Prostate gland (tissue), 2 donors: ENCODE data around the gene THBS1.

Source experiments
- POLR2A ChIP-seq: fragments of 450-650 bp; IDR thresholded peaks from one replicate; pipeline ENCODE4 v1.6.1; 2016; ENCODE audit warnings: antibody characterized with exemption, mild to moderate bottlenecking
- TF ChIP-seq, protein P1 (sequence below), 4 experiments: fragments of 200-600 bp in 2 of 4; fragments of 450-650 bp in 2 of 4; sonication (generic) in 2 of 4; IDR thresholded peaks; 1 replicate in 3 of 4; 2 replicates in 1 of 4; pipeline ENCODE4 v1.5.1; 2016 to 2019; ENCODE audit warnings: antibody characterized with exemption in 4 of 4, mild to moderate bottlenecking in 2 of 4, moderate library complexity in 2 of 4

DNA sequence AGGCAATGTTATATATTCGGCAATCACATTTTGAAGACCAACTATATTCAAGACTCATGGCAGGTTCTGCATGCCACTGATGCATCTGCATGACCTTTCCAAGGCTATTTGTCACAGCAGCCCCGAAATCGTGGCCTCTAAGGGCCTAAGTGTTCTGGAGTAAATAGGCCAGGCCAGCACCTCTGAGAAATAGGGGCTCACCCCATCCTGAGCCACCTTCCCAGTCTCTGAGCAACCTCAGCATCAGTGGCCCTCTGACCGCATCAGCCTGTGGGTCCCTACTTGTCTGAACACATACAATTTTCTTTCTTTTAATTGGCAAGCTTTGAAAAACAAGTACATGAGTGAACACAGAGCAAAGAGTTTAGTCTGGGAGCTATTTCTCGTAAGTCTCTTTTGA lies 45.9 kb upstream of the THBS1 start:
- no peak for TF ChIP-seq POLR2A
- TF ChIP-seq, protein P1, sequence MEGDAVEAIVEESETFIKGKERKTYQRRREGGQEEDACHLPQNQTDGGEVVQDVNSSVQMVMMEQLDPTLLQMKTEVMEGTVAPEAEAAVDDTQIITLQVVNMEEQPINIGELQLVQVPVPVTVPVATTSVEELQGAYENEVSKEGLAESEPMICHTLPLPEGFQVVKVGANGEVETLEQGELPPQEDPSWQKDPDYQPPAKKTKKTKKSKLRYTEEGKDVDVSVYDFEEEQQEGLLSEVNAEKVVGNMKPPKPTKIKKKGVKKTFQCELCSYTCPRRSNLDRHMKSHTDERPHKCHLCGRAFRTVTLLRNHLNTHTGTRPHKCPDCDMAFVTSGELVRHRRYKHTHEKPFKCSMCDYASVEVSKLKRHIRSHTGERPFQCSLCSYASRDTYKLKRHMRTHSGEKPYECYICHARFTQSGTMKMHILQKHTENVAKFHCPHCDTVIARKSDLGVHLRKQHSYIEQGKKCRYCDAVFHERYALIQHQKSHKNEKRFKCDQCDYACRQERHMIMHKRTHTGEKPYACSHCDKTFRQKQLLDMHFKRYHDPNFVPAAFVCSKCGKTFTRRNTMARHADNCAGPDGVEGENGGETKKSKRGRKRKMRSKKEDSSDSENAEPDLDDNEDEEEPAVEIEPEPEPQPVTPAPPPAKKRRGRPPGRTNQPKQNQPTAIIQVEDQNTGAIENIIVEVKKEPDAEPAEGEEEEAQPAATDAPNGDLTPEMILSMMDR (IDR thresholded peaks at IDR 0.05), result no peak
